HepG2 (cell line): ENCODE results near the gene CT47A1.

Experiments used
- DPF2 ChIP-seq: sonication (generic); formaldehyde crosslinking; IDR thresholded peaks from 2 replicates; pipeline ENCODE4 v1.4.0; 2020; ENCODE audit warnings: mild to moderate bottlenecking, low read depth, missing genetic modification reagents, borderline replicate concordance
- ETS1 ChIP-seq: sonication (generic); formaldehyde crosslinking; IDR thresholded peaks from 2 replicates; pipeline ENCODE4 v1.4.0; 2020; ENCODE audit warnings: missing genetic modification reagents
- KDM3A ChIP-seq: IDR thresholded peaks from 2 replicates; pipeline ENCODE4 v1.6.1; 2018; ENCODE audit warnings: low read depth, missing compliant biosample characterization
- MAFG ChIP-seq: sonication (generic); formaldehyde crosslinking; IDR thresholded peaks from 2 replicates; pipeline ENCODE4 v1.5.1; 2020; ENCODE audit warnings: mild to moderate bottlenecking, missing genetic modification reagents
- MAZ ChIP-seq, 2 experiments: sonication (generic) in 1 of 2; formaldehyde crosslinking in 1 of 2; IDR thresholded peaks; 2 replicates each; pipeline versions ENCODE4 v1.5.0 to v1.6.1; 2012 to 2020; ENCODE audit warnings: low read depth in 2 of 2, mild to moderate bottlenecking in 2 of 2, borderline replicate concordance in 1 of 2, improper control_type of control experiment in 1 of 2, low read length in 1 of 2, missing genetic modification reagents in 1 of 2, moderate library complexity in 1 of 2
- POLR2A ChIP-seq, 2 experiments: IDR thresholded peaks; 2 replicates each; pipeline ENCODE4 v1.6.1; 2011; ENCODE audit warnings: low read depth in 2 of 2, low read length in 2 of 2, mild to moderate bottlenecking in 1 of 2, moderate library complexity in 1 of 2; ENCODE audit not compliant: insufficient read depth in 1 of 2
- RFXAP ChIP-seq: sonication (generic); formaldehyde crosslinking; IDR thresholded peaks from 2 replicates; pipeline ENCODE4 v1.4.0; 2020; ENCODE audit warnings: missing genetic modification reagents, borderline replicate concordance
- TAF15 ChIP-seq: fragments of 200-400 bp; formaldehyde crosslinking; IDR thresholded peaks from one replicate; pipeline ENCODE4 v1.6.1; 2018; ENCODE audit warnings: mild to moderate bottlenecking, low read depth, low read length; ENCODE audit not compliant: poor library complexity, severe bottlenecking
- ZBTB43 ChIP-seq: sonication (generic); formaldehyde crosslinking; conservative IDR thresholded peaks from 2 replicates; pipeline ENCODE4 v1.4.0; 2020; ENCODE audit warnings: missing genetic modification reagents
- ZBTB8A ChIP-seq: sonication (generic); formaldehyde crosslinking; IDR thresholded peaks from 2 replicates; pipeline ENCODE4 v1.4.0; 2020; ENCODE audit warnings: mild to moderate bottlenecking, low read depth, missing genetic modification reagents, borderline replicate concordance
- ZNF350 ChIP-seq: sonication (generic); formaldehyde crosslinking; IDR thresholded peaks from 2 replicates; pipeline ENCODE4 v1.4.0; 2020; ENCODE audit warnings: mild to moderate bottlenecking, low read depth, missing genetic modification reagents, borderline replicate concordance
- ZNF639 ChIP-seq: conservative IDR thresholded peaks from 2 replicates; pipeline ENCODE4 v1.6.1; 2018; ENCODE audit warnings: missing genetic modification reagents
- ZSCAN29 ChIP-seq: sonication (generic); formaldehyde crosslinking; conservative IDR thresholded peaks from 2 replicates; pipeline ENCODE4 v1.4.0; 2020; ENCODE audit warnings: mild to moderate bottlenecking, missing genetic modification reagents

GRCh38 chrX:121030083-121030482 is 44.5 kb upstream of the CT47A1 start:
- TF ChIP-seq POLR2A (IDR thresholded peaks at IDR 0.05; ENCODE audit: insufficient read depth in 1 of 2, low read depth in 2 of 2, low read length in 2 of 2) (no peak), ZBTB43 (CRISPR knock-in tag) (no peak), MAZ (IDR thresholded peaks at IDR 0.05; ENCODE audit: borderline replicate concordance, low read depth, low read length) (no peak), MAZ (CRISPR knock-in tag; IDR thresholded peaks at IDR 0.05; ENCODE audit: low read depth) (no peak), ZBTB8A (no peak), ZNF639 (no peak), ETS1 (CRISPR knock-in tag) (no peak), ZNF350 (CRISPR knock-in tag) (no peak), TAF15 (no peak), DPF2 (CRISPR knock-in tag) (no peak), MAFG (no peak), KDM3A (CRISPR knock-in tag) (no peak), RFXAP (CRISPR knock-in tag) (no peak), ZSCAN29 (CRISPR knock-in tag) (no peak)
